Glomerular visceral epithelial cell (primary cell): ENCODE data around the gene GRIP2.
"Not testable (repeated sequence)": the region's sequence is repeated elsewhere in the genome, so short reads cannot be mapped to it uniquely, and the experiment has no call there.

Experiments
- DNase-seq: peaks from one replicate; pipeline ENCODE4 v3.0.0-alpha.2; 2016; ENCODE audit errors: extremely low spot score

The GRIP2 gene

DNA sequence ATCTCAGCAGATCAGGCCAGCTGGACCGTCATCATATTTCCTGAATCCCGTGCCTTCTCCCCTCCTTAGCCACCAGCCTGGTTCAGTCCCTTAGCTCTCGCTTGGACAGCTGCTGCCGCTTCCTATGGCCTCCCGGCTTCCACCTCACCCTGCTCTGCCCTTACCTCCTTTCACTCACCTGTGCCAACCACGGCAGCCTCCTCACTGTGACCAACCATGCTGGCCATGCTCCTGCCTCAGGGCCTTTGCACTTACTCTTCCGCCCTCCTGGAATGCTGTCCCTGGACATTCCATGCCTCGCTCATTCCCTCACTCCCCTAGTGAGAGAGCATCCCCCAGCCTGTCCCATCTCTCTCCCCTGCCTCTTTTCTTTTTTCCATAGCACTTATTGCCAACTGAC is 19.2 kb downstream of the GRIP2 start:
- no peak for DNase-seq

- no peak for DNase-seq
Measured at GRCh38 chr3:14520149-14520548, 20.0 kb downstream of the GRIP2 start.

DNA sequence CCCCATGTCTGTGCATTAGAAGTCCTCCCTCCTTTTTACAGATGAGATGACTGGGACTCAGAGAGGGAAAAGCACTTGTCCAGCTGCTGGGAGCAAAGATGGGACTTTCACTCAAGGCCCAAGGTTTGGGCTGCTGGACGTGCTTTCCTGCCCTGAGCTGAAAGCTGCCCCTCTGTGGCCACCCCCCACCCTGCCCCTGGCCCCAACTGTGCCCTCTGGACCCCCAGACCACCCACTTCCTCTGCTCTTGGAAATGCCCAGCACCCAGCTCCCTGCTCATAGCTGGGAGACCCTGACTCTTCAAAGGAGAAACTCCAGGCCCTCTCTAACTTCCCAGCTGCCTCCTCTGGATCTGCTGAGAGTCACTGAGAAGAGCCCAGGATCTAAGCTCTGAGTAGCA is 20.7 kb downstream of the GRIP2 start:
- DNase-seq: no peak

DNA sequence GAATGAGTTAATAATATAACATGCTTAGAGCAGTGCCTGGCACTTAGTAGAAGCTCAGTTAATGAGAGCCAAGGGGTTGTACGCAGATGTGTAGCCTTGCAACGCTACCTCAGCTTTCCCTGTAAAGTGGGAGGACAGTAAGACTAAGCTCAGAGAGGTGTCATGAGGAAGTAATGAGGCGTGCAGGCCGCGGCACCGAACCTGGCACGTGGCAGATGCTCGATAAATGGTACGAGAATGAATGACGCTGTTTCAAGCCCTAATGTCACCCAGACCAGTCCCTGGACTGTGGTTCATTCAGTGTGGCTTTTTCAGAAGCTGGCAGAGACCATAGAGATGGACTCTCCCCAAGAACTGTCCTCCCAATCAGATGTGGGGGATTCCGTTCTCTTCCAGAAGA is 21.2 kb downstream of the GRIP2 start:
- DNase-seq: no peak

DNA sequence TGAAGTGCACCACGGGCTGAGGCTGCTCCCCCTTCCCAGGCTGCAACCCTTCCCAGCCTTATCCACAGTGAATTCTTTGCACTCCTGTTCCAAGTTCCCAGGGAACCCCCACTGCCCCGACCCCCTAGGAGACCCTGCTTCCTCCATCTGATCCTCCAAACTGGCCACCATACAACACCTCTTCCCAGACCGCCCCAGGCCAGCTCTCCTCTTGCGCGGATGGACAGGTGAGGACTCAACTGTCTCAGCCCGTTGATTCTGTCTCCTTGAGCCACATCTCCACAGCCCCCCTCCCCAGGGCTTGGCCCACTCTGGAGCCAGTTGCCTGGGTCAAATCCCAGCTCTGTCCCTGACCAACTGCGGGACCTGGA is 21.7 kb downstream of the GRIP2 start:
- DNase-seq: no peak

DNA sequence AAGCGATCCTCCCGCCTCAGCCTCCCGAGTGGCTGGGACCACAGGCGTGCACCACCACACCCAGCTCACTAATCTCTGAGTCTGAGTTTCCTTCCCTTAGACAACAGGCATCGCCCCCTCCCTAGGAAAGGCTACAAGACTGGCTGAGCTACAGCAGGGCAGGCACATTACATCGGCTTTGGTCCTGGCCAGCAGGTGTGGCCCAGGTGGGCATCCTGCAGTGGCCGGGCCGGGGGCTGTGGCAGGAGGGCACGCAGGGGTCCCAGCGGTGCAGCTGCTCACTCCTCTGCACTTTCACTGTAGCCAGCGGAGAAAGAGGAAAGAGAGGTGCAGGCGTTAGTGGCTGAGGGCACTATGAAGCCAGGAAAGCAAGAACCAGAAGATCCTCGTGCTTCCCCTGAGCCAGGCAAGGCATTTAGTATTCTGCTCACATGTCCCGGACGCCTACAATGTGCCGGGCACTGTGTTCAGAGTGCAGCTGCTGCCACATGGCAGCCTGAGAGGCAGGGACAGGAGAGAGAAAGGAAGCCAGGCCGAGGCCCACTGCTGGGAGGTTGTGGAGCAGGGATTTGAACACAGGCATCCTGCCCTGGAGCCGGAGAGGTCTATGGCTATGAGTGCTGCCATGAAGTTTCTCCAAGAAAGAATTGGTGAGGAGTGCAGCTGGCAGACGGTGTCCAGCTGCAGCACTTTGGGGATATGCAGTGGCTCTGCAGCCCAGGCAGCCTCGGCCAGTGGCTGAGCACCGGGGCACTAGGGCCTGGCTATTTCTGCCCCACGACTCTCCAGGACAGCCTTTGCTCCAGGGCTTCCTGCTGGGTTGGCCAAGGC is 22.3 kb downstream of the GRIP2 start:
- no peak for DNase-seq

GRCh38 chr3:14516738-14517345 is 23.3 kb downstream of the GRIP2 start:
- no peak for DNase-seq

- DNase-seq: not testable (repeated sequence)
Measured at GRCh38 chr3:14515526-14515925, 24.6 kb downstream of the GRIP2 start.

GRCh38 chr3:14514323-14514720 is 25.8 kb downstream of the GRIP2 start:
- no peak for DNase-seq

DNA sequence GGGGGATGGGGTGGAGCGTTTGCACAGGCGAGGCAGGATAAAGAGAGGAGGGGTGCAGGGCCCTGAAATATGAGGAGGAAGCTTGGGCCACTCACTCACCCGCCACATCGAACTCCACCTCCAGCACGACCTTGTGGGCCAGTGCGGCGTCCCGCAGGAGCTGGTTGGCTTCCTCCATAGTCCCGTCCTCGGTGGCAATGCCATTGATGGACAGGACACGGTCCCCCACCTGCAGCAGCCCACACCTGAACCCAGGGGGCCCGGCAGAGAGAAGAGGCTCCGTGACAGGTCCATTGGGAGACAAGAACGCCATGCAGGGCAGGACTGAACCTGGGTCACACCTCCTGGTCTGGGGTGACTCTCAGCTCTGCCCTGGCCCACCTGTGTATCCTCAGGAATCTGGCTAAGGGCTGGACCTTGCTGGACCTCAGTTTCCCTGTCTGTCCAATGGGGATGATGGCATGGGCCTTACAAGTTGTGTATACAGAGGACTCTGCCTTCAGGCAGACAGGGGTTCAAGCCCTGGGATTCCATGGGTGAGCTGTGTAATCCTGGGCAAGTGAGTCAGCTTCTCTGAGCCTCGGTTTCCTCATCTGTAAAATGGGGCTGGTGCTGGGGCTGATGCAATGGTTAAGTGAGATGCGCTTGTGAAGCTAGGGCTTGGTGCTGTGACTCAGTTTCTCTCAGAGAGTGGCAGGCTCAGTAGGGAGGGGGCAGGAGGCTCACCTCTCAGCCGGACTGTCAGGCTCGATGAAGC is 26.4 kb downstream of the GRIP2 start:
- DNase-seq: no peak

DNA sequence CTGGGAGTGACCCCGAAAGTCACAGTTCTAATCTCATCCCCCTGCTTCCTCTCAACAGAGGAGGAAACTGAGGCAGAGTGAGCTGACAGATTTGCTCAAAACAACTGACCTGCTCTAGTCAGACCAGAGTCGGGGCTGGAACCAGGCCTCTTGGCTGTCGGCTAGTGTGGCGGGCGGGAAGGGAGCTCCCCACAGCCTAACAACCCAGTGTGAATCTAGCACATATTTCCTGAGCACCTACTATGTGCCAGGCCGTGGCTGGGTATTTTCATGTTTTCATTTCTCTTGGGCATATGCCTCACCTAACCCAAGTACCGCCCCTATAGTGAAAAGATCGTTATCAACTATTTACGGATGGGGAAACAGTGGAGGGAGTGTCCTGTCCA is 27.2 kb downstream of the GRIP2 start:
- DNase-seq: no peak

DNA sequence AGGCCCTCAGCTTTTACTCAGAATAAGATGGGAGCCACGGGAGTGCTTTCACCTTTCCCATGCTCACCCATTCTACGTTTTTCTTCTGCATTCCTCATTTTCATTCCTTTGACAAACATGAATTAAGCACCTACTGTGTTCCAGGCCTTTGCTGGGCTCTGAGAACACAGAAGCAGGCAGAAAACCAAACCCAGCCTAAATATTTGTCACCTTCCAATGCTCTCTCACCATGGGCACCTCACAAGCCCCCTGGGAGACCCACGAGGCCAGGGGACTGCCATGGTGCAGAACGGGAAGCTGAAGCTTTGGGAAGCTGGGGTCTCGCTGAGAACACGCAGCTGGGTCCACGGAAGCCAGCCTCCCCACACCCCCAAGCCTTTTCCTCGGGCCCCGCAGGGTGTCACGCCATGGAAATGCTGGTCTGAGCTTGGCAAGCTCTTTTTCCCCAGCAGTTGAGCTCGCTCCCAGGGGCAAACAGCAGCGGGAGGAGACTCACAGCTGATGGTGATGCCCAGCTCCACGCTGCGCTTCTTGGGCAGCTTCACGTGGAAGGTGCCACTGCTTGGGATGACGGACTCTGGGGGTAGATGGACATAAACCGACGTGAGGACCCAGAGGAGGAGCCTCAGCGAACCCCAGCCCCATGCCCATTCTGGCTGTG is 27.7 kb downstream of the GRIP2 start:
- no peak for DNase-seq

DNA sequence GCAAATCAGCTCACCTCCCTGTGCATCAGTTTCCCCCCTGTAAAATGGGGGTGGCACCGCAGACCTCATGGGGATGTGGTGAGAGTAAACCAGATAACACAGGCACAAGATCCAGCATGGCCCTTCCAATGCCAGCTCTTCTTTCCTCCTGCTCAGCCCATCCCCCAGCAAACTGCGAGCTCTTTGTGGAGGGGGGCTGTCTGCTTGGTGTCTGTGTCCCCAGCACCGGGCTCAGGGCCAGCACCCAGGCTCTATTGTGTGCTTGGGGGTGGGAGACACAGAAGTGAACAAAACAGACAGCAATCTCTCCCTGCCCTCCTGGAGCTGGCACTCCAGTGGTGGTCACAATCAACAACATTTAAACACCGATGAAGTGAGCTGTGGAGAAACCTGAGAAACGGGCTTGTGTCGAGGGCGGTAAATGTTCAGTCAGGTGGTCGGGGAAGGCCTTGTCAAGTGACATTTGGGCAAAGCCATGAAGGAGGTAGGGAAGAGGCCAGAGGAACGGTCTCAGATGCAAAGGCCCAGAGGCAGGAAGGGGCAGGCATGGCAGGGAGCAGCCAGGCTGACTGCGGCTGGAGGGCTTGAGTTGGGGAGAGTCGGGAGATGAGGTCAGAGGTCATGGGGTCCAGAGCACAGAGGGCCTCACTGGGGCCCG is 28.4 kb downstream of the GRIP2 start:
- DNase-seq: no peak

DNA sequence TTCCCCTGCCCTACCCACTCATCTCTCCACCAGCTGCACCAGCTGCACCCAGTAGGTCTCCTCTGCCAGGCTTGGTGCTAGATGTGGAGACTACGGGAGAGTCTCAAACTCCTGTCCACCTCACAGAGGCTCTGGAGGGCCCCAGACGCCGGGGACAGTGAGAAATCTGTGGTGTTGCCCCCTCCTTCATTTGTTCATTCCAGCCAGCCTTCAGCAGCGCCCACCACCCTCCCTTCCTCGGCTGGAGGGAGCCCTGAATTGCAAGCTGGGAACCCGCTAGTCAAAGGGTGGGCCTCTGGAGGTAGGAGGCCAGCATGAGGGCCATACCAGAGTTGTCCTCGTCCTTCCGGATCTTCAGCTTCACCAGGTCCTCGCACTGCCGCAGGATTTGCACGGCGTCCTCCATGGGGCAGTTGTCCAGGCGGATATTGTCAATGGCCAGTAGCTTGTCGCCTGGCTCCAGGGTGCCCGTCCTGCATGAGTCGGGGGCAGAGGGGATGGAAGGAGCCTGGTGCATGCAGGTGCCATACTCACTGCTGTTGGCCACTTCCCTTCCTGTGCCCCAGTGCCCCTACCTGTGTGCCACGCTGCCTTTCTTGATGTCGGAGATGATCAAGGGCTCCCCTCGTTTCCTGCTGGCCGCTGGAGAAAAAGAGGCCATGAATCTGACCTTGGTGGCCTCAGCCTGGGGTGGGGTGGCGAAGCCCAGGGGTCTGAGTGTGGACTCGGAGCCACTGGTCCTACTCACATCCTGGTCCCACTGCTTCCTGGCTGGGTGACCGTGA is 29.1 kb downstream of the GRIP2 start:
- DNase-seq: no peak

DNA sequence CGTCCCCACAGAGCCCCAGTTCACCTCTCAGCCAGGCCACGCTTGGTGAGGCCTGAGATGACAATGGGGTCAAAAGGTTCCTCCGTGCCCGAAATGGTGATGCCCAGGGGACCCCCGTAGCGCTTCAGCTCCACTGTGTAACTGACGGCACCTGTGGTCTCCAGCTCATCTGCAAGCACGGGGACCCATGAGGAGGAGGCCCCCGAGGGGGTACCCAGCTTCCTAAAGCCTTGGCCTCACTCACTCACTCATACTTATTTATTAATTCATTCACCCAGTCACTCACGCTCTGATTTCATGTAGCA is 30.4 kb downstream of the GRIP2 start:
- no peak for DNase-seq

DNA sequence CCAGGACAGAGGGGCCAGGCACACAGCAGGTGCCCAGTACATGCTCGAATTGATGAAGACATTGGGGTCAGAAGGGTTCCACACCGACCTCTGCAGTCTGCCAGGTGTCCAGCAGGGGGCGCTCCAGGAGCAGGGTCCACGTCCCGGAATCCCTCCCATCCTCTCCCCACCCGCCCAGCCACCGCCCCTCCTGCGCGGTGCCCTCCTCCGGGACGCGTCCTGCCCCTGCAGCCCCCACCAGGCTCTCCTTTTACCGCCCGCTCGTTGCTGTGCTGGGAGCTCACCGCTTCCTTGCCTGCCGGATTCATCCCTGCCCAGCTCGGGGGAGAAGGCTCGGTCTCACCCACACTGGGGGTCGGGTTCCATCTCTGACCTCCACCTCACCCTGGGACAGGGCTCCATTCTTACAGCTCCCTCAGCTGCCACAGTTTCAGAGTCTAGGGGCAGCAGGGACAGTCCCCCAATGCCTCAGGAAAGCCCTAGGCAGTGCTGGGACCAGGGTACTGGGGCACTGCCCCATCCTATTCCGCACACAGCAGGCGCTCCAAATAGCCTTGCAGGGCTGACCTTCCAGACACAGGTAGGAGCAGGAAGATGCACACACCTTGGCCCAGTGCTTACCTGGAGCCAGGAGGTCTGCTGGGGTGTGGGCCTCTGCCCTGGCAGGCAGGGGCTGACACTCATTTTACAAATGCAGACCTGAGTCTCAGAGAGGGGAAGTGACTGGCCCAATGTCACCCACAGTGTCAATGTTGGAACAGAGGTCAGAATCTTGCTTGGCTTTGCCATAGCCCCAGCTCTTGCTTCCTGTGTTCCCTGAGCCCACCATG is 31.0 kb downstream of the GRIP2 start:
- DNase-seq: peak; percentile 51

- no peak for DNase-seq
Measured at GRCh38 chr3:14508505-14508819, 31.7 kb downstream of the GRIP2 start.

GRCh38 chr3:14507757-14508504 is 32.2 kb downstream of the GRIP2 start:
- no peak for DNase-seq

- DNase-seq: no peak
Measured at GRCh38 chr3:14507305-14507741, 32.8 kb downstream of the GRIP2 start.
